Measurements from ENCODE around the gene RXFP4. TPM values are rescaled to one million over a fixed set of nuclear protein-coding genes. Genes with fewer than 3 reads are reported as not detected.

Gene RXFP4
- total RNA-seq, 6 experiments from 2014 or later: not detected

DNA sequence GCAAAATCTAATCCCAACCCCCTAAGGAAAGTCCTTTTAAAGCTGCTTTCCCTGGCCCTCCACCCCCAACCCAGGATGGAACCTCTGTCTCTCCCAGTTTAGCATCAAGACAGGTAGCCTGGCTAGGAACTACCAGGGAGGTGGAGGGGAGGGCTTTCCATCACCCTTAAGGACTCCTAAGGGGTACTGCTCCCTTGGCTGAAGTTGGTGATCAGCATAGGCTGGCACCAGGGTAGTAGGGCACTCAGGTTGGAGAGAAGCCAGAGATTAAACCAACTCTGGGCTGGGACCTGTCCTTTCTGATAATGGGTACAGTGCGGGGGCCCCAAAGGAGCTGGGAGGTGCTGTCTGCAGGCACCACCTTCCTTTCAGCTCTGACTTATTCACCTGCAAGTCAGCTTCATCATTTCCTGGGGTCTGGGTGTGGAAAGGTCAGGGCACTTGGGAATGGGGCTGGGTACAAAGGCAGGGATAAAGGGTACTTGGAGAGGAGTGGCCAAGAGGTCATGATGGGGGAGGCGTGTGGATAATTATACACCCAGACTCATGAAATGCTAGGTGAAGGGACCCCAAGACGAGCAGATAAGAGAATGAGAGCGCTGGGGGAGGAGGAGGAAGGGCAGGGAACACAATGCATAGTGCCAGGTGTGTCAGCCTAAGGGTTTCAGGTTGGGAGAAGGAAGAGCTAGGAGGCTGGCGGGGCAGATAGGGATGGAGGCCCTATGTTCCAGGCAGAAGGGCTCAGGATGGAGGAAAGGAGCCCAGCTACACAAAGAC, 35.7 kb downstream of the RXFP4 start:
- Mint-ChIP-seq H3K4me1 (ENCODE audit: low read depth) (peaks cover 78% of the 10 kb centered on the region), H3K36me3 (ENCODE audit: low read depth) (peaks cover 18% of the 10 kb centered on the region), H3K4me3 (peak overlapping the region; percentile 90), H3K9me3 (no peaks in the 10 kb centered on the region), H3K27me3 (ENCODE audit: insufficient read depth) (no peaks in the 10 kb centered on the region; the same call in none of the 2 replicates), H3K27ac (peak overlapping the region; percentile 95)
- TF ChIP-seq, protein P1, sequence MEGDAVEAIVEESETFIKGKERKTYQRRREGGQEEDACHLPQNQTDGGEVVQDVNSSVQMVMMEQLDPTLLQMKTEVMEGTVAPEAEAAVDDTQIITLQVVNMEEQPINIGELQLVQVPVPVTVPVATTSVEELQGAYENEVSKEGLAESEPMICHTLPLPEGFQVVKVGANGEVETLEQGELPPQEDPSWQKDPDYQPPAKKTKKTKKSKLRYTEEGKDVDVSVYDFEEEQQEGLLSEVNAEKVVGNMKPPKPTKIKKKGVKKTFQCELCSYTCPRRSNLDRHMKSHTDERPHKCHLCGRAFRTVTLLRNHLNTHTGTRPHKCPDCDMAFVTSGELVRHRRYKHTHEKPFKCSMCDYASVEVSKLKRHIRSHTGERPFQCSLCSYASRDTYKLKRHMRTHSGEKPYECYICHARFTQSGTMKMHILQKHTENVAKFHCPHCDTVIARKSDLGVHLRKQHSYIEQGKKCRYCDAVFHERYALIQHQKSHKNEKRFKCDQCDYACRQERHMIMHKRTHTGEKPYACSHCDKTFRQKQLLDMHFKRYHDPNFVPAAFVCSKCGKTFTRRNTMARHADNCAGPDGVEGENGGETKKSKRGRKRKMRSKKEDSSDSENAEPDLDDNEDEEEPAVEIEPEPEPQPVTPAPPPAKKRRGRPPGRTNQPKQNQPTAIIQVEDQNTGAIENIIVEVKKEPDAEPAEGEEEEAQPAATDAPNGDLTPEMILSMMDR (IDR thresholded peaks at IDR 0.05): no peak
- DNase-seq: no peak

DNA sequence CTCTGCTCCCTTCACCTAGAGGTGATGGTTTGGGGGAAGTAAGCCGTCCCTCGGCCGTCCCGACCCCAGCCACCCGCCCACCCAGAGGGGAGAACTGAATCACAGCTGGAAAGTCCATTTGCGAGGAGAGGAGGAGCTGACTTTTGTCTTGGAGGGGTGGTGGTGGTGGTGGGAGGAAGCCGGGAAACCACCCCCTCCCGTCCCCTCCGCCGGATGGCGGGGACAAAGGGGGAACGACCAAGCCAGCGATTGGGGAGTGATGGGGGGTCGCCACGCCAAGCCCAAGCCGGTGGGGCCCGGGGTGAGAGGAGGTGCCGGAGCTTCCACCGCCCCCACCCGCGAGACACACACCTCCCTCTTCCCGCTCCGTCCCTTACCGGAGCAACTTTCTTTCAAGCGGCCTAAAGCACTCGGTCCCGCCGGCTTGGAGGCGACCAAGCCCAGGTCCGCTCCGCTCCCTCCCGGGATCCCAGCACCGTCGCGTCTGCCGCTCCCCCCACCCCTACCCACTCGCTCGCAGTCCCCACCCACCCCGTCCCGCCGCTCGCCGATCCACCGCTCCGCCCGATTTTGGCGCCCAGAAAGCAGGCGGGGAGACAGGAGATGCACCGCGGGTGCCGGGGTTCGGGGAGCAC, 36.4 kb downstream of the RXFP4 start:
- TF ChIP-seq, protein P1 (IDR thresholded peaks at IDR 0.05): no peak
- peaks cover 78% of the 10 kb centered on the region for H3K4me1 Mint-ChIP-seq (ENCODE audit: low read depth)
- no peak for DNase-seq
- H3K27me3 Mint-ChIP-seq (ENCODE audit: insufficient read depth): no peaks in the 10 kb centered on the region; the same call in none of the 2 replicates
- H3K4me3 Mint-ChIP-seq: peak overlapping the region; percentile 90
- H3K27ac Mint-ChIP-seq: peak overlapping the region; percentile 95
- peaks cover 11% of the 10 kb centered on the region for H3K36me3 Mint-ChIP-seq (ENCODE audit: low read depth)
- H3K9me3 Mint-ChIP-seq: no peaks in the 10 kb centered on the region

DNA sequence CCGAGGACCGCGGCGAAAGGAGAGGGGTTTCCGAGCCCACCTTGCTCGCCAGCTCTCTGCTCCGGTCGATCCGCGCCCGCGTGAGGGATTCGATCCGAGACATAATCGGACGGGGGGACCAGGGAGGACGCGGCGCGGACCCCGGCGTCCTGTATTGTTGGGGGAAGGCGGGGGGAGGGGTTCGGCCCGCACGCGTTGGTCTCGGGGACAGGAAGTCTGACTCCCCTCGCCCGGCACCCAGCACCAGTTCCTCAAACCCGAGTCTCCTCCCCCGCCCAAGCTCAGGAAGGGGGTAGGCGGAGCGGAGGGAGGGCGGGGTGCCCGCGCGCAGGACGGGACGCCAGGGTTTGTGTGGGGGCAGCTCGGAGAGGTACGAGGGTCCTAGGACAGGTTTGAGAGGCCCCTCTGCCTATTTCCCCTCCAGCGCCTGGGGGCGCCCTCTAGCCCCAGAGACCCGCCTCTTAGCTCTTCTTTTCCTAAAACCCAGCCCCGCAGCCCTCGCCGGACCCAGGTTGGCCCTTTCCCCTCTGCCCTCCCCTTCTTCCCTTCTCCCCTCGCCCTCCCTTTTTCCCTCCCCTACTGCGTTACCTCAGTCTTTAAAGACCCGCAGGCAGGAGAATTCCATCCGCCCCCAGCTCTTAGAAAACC, 37.0 kb downstream of the RXFP4 start, which contains the start of gene ARHGEF2:
ARHGEF2 (minus strand) TSS at position 223 of the 648 bp plus-strand sequence; CDS start at position 103, 120 bp downstream.
- H3K4me1 Mint-ChIP-seq (ENCODE audit: low read depth): peaks cover 78% of the 10 kb centered on the region
- H3K36me3 Mint-ChIP-seq (ENCODE audit: low read depth): peaks cover 10% of the 10 kb centered on the region
- TF ChIP-seq, protein P1 (IDR thresholded peaks at IDR 0.05): peak; percentile 51

DNA sequence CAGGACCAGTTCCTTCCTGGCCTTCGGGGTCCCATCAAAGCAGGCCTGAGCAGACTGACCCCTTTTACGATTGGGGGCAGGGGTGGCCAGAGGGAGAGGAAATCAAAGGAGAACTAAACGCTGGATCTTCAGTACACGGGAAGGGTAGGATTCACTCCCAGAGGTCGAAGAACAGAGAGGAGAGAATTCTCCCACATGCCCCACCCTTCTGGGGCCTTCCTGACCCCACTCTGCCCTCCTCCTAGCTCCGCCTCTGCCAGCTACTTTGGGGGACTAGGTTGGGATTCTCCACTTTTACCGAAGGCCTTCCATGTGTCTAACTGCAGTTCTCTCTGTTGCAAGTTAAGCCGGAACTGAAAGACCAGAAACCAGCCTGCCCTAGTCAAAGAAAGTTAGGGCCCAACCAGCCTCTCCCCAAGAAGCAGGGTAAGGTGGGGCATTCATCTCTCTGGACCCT, 37.6 kb downstream of the RXFP4 start:
- Mint-ChIP-seq H3K4me1 (ENCODE audit: low read depth) (peaks cover 82% of the 10 kb centered on the region), H3K27ac (peak overlapping the region; percentile 95), H3K9me3 (no peaks in the 10 kb centered on the region), H3K4me3 (peak overlapping the region; percentile 90), H3K36me3 (ENCODE audit: low read depth) (peaks cover 10% of the 10 kb centered on the region), H3K27me3 (ENCODE audit: insufficient read depth) (no peaks in the 10 kb centered on the region; the same call in none of the 2 replicates)
- TF ChIP-seq, protein P1 (IDR thresholded peaks at IDR 0.05): no peak
- no peak for DNase-seq

More for the DNA sequence above, 37.0 kb downstream of the RXFP4 start, which contains the start of gene ARHGEF2:
- Mint-ChIP-seq H3K4me3 (peak within 1 kb of the TSS; percentile 90), H3K27ac (peak within 1 kb of the TSS; percentile 95), H3K9me3 (no peaks in the 10 kb centered on the region), H3K27me3 (ENCODE audit: insufficient read depth) (no peaks in the 10 kb centered on the region; the same call in none of the 2 replicates)
- no peak for DNase-seq

DNA sequence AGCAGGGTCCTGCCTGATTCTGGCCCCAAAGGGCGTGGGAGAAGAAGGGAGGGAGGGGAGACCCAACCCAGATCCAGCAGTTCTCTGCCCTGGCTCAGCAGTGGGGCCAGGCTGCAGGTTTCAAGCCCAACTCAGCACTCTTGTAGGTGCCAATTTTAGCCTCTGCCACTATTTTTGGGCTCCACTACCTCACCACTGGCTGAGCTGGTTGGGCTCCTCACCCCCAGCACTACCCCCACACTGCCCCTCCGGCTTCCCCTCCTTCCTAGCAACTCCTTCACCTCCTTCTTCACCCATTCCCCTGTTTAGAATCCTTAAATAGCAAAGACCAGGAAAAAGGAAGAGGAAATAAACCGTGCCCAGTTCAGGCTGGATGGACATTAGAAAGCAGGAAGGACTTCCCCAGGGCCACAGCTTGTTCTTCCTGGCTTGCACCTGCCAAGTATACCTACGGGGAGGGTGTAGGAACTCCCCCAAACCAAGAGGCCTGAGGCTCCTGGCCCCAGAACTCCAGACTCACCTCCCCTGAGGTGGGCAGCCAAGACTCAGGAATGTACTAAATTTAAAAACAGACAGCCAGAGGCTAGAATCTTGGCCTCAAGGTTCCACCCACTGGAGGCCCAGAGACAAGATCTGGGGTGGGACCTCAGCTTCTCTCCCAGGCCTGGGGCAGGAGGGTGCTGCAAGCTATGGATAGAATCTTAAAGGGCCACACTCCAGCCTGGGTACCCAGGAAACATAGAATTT, 38.3 kb downstream of the RXFP4 start:
- Mint-ChIP-seq H3K27ac (peak overlapping the region; percentile 95), H3K4me3 (peak overlapping the region; percentile 90), H3K36me3 (ENCODE audit: low read depth) (peaks cover 10% of the 10 kb centered on the region), H3K4me1 (ENCODE audit: low read depth) (peaks cover 81% of the 10 kb centered on the region), H3K27me3 (ENCODE audit: insufficient read depth) (no peaks in the 10 kb centered on the region; the same call in none of the 2 replicates), H3K9me3 (no peaks in the 10 kb centered on the region)
- TF ChIP-seq, protein P1 (IDR thresholded peaks at IDR 0.05): no peak
- DNase-seq: no peak

Data from HFFc6 (cell line).